Kidney (tissue), 14 donors: Measurements from ENCODE around the gene TMEM204. TPM values are rescaled to one million over a fixed set of nuclear protein-coding genes. Genes with fewer than 3 reads are reported as not detected.

Experiments
- DNase-seq, 5 donors: peaks; one replicate each; pipeline ENCODE4 v3.0.0-alpha.2; 2013 to 2020
- FAIRE-seq: peaks from 2 replicates; lab custom pipeline; 2012; peaks lifted over from hg19 to GRCh38; lab: Jason Lieb, UNC
- H3K27ac ChIP-seq, 2 donors: one replicate each; pipeline ENCODE4 v1.7.0; 2013; ENCODE audit warnings: low read depth in 2 of 2, low read length in 2 of 2, inconsistent platforms in 1 of 2
- H3K27me3 ChIP-seq: one replicate; pipeline ENCODE4 v1.7.1; 2013; ENCODE audit warnings: low read length, inconsistent platforms; ENCODE audit not compliant: control insufficient read depth, insufficient read depth
- H3K36me3 ChIP-seq, 3 donors: one replicate each; pipeline versions ENCODE4 v1.7.0 to v1.7.1; 2013; ENCODE audit warnings: low read length in 3 of 3, control low read depth in 1 of 3, inconsistent platforms in 1 of 3; ENCODE audit not compliant: insufficient read depth in 3 of 3, control insufficient read depth in 2 of 3
- H3K4me1 ChIP-seq, 3 donors: one replicate each; pipeline versions ENCODE4 v1.7.0 to v1.7.1; 2013; ENCODE audit warnings: low read length in 3 of 3, inconsistent platforms in 1 of 3, low read depth in 1 of 3; ENCODE audit not compliant: control insufficient read depth in 2 of 3, insufficient read depth in 2 of 3
- H3K4me3 ChIP-seq, 3 donors: one replicate each; pipeline versions ENCODE4 v1.7.0 to v1.8.1; 2013; ENCODE audit warnings: low read length in 3 of 3, control low read depth in 1 of 3, inconsistent platforms in 1 of 3
- H3K9ac ChIP-seq, 3 donors: one replicate each; pipeline versions ENCODE4 v1.7.0 to v1.7.1; 2013; ENCODE audit warnings: low read length in 3 of 3, control low read depth in 1 of 3, inconsistent platforms in 1 of 3
- H3K9me3 ChIP-seq, 3 donors: one replicate each; pipeline versions ENCODE4 v1.7.0 to v1.7.1; 2013; ENCODE audit warnings: low read length in 3 of 3, control low read depth in 1 of 3, inconsistent platforms in 1 of 3; ENCODE audit not compliant: control insufficient read depth in 2 of 3, insufficient read depth in 1 of 3
- intact Hi-C: fragments of 100-400 bp; cut with DNase I; formaldehyde crosslinking; loops from one replicate; pipeline ENCODE4 v1.11.1; 2022
- polyA plus RNA-seq: library from polyadenylated mRNA; stranded (reverse); fragments of 350-450 nt; fragmentation: Illumina TruSeq; extraction: RNeasy Lipid Tissue Mini Kit (QIAGEN cat#74804); gene quantifications from one replicate; pipeline ENCODE4 v1.2.3, GENCODE V29; 2014; ENCODE audit warnings: low read depth, low replicate concordance; ENCODE audit not compliant: insufficient read depth
- total RNA-seq: library from RNA; stranded (reverse); fragmentation: NEBNext Ultra II Directional; extraction: Animal tissue kit (Norgen Biotek cat#: 25700); gene quantifications from one replicate; pipeline ENCODE4 v1.2.1, GENCODE V29; 2021
- TF ChIP-seq, protein P1 (sequence below): IDR thresholded peaks from 3 replicates; pipeline ENCODE4 v1.5.1; 2012; ENCODE audit warnings: mild to moderate bottlenecking, moderate library complexity, borderline replicate concordance; ENCODE audit not compliant: insufficient read depth; ENCODE audit errors: extremely low read depth
- donor health status: control.
- donor health status: control.
- donor health status: control.
- donor health status: control.
- donor health status: control.
- donor health status: DM: yes; HTN: yes; CAD: no.
- donor health status: Normal renal cell carcinoma (clear cell type).

TMEM204 gene
- total and polyA plus RNA-seq, 2 donors from 2014 or later: 40.9 to 49.5 TPM

DNA sequence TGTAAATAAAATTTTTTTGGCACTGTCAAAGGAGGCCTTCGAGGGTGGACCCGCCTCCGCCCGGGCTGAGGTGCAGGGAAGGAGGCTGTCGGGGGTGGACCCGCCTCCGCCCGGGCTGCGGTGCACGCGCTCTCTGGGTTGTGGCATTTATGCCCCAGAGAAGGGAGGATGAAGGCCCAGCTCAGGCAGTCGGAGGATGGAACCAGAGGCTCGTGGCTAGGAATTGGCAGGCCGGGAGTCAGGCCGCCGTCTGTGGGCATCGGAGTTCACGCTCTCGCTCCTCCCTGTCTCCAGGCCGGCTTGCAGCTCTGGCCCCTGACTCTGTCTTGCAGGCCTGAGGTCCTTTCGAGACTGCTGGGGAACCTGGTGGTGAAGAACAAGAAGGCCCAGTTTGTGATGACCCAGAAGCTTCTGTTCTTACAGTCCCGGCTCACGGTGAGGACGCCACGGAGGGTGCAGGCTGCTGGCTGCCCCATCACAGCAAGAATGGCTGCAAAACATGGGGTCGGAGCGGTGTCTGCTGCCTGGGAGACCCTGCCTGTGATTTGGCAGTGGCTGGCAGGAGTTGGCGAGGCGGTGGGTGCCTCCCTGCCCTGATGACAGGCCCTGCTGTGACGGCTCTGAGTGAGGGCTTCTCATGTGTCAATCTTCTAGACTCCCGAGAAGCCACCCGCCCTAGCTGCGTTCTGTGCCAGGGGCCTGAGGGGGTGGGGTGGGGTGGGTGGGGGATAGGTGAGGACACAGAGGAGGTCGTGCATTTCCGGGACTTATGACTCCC is 34.4 kb upstream of the TMEM204 start:
- peaks cover 0 to 8% (median 0%) of the 10 kb centered on the region in 3 donors for H3K4me1 ChIP-seq
- intact Hi-C loops: no loop called here
- H3K27me3 ChIP-seq: no peaks in the 10 kb centered on the region
- H3K36me3 ChIP-seq: peaks cover 0 to 3% (median 3%) of the 10 kb centered on the region in 3 donors
- H3K27ac ChIP-seq: no peak overlapping the region
- H3K9ac ChIP-seq: no peak overlapping the region
- H3K9me3 ChIP-seq: no peaks in the 10 kb centered on the region
- FAIRE-seq (no peak), DNase-seq (peak in 1 of 5 donors; percentile 63)
- TF ChIP-seq, protein P1, sequence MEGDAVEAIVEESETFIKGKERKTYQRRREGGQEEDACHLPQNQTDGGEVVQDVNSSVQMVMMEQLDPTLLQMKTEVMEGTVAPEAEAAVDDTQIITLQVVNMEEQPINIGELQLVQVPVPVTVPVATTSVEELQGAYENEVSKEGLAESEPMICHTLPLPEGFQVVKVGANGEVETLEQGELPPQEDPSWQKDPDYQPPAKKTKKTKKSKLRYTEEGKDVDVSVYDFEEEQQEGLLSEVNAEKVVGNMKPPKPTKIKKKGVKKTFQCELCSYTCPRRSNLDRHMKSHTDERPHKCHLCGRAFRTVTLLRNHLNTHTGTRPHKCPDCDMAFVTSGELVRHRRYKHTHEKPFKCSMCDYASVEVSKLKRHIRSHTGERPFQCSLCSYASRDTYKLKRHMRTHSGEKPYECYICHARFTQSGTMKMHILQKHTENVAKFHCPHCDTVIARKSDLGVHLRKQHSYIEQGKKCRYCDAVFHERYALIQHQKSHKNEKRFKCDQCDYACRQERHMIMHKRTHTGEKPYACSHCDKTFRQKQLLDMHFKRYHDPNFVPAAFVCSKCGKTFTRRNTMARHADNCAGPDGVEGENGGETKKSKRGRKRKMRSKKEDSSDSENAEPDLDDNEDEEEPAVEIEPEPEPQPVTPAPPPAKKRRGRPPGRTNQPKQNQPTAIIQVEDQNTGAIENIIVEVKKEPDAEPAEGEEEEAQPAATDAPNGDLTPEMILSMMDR: no peak
- H3K4me3 ChIP-seq: no peak overlapping the region

DNA sequence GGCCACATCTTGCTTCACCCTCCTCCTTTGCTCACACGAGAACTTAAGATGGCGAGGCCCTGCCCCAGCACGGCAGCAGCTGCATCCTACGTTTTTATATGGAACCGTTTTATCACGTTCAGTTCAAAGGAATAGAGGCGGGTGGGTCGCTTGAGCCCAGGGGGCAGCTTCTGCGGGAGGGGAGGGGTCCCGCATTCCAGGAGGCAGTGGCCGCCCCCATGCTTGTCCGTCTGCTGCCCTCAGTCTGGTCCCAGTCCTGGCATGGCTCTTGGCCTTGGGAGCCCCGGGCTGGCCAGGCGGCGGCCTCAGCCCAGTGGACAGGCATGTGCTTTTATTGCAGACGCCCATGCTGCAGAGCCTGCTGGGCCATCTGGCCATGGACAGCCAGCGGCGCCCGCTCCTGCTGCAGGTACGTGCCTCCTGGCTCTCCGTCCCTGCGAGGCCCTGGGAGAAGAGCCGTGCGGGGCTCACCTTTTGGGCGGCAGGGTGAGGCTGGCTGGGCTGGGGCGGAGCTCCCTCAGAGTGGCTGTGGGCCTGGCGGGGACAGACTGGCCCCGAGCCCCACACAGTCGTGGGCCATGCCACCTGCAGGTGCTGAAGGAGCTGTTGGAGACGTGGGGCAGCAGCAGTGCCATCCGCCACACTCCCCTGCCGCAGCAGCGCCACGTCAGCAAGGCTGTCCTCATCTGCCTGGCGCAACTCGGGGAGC is 33.6 kb upstream of the TMEM204 start:
- Histone ChIP-seq H3K27ac (no peak overlapping the region), H3K9ac (no peak overlapping the region), H3K4me3 (no peak overlapping the region), H3K27me3 (no peaks in the 10 kb centered on the region), H3K4me1 (peaks cover 0 to under 1% (median 0%) of the 10 kb centered on the region in 3 donors), H3K9me3 (no peaks in the 10 kb centered on the region), H3K36me3 (peaks cover 0 to 3% (median 3%) of the 10 kb centered on the region in 3 donors)
- peak in 1 of 5 donors; percentile 66 for DNase-seq
- TF ChIP-seq, protein P1: no peak
- intact Hi-C loops: no loop called here
- FAIRE-seq: no peak

DNA sequence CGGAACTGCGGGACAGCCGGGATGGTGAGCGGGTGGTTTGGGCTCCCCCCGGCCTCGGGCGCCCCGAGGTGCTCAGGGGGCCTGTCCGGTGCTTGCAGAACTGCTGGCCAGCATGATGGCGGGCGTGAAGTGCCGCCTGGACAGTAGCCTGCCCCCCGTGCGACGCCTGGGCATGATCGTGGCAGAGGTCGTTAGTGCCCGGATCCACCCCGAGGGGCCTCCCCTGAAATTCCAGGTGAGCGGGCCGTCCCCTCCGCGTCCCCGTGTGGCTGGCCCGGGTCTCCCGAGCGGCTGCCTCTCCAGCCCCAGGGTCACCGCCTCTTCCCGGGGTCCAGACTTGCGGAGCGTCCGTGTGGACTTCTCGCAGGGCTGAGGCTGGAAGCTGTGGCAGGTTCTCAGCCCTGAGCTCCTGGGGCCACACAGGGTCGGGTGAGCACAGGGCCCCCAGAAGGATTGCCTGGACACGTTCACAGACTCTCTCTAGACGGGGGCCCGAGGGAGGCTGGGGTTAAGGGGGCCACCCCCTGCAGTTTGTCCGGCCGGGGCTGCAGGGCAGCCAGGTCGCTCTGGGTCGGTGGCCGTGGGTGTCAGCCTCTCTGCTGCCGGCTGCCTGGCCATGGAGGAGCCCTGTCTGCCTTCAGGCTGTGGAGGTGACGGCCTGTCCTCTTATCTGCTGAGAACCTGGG is 32.9 kb upstream of the TMEM204 start:
- intact Hi-C loops: no loop called here
- Histone ChIP-seq H3K27ac (no peak overlapping the region), H3K36me3 (peaks cover 0 to 3% (median 3%) of the 10 kb centered on the region in 3 donors), H3K4me3 (no peak overlapping the region), H3K4me1 (no peaks in the 10 kb centered on the region), H3K9ac (no peak overlapping the region), H3K9me3 (no peaks in the 10 kb centered on the region), H3K27me3 (no peaks in the 10 kb centered on the region)
- no peak for FAIRE-seq
- TF ChIP-seq, protein P1: no peak
- DNase-seq: peak in 1 of 5 donors; percentile 69
